ENCODE results near the gene ECHS1.
"Not testable (repeated sequence)": the region's sequence is repeated elsewhere in the genome, so short reads cannot be mapped to it uniquely, and the experiment has no call there.

Gene ECHS1

DNA sequence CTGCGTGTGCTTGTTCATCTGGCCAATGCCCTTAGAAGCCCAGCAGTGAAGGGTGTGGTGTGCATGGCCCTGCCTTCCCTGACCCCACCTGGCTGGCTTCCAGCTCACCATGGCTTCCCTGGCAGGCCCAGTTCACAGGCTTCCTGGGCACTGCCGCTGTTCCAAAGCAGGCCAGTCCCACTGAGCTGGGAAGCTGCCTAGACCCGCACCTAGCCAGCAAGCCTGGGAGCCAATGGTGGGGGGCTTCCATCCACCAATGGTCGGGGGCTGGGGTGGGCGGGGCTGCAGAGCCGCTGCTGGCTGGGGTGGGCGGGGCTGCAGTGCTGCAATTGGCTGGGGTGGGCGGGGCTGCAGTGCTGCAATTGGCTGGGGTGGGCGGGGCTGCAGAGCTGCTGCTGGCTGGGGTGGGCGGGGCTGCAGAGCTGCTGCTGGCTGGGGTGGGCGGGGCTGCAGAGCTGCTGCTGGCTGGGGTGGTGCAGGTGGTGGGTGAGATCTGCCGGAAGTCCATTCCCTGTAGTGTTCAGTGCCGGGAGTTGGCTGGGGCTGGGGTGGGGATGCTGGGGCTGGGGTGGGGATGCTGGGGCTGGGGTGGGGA is 48.9 kb downstream of the ECHS1 start:
- peak; percentile 66 for DNase-seq (ENCODE audit: low read depth)

DNA sequence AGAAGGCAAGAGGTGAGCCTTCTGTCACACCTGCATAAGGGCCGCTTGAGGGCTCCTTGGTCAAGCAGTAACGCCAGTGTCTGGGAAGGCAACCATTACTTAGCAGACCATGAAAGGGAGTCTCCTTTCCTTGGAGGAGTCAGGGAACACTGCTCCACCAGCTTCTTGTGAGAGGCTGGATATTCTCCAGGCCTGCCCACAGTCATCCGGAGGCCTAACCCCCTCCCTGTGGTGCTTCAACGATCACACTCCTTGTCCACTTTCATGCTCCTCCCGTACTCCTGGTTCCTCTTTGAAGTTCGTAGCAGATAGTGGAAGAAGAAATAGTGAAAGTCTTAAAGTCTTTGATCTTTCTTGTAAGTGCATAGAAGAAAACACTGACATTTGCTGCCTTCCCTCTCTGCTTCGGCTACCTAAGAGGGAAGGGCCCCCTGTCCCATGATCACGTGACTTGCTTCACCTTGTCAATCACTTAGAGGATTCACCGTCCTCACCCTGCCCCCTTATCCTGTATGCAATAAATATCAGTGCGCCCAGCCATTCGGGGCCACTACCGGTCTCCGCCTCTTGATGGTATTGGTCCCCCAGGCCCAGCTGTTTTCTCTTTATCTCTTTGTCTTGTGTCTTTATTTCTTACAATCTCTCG is 51.0 kb downstream of the ECHS1 start:
- DNase-seq (ENCODE audit: low read depth): not testable (repeated sequence)

DNA sequence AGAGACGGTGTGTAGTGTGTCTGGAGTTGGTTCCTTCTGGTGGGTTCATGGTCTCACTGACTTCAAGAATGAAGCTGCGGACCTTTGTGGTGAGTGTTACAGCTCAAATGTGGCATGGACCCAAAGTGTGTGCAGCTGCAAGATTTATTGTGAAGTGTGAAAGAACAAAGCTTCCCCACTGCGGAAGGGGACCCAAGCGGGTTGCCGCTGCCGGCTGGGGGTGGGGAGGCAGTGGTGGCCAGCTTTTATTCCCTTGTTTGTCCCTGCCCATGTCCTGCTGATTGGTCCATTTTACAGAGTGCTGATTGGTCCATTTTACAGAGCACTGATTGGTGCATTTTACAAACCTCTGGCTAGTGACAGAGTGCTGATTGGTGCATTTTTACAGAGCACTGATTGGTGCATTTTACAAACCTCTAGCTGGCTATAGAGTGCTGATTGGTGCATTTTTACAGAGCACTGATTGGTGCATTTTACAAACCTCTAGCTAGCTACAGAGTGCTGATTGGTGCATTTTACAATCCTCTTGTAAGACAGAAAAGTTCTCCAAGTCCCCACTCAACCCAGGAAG is 52.2 kb downstream of the ECHS1 start:
- not testable (repeated sequence) for DNase-seq (ENCODE audit: low read depth)

DNA sequence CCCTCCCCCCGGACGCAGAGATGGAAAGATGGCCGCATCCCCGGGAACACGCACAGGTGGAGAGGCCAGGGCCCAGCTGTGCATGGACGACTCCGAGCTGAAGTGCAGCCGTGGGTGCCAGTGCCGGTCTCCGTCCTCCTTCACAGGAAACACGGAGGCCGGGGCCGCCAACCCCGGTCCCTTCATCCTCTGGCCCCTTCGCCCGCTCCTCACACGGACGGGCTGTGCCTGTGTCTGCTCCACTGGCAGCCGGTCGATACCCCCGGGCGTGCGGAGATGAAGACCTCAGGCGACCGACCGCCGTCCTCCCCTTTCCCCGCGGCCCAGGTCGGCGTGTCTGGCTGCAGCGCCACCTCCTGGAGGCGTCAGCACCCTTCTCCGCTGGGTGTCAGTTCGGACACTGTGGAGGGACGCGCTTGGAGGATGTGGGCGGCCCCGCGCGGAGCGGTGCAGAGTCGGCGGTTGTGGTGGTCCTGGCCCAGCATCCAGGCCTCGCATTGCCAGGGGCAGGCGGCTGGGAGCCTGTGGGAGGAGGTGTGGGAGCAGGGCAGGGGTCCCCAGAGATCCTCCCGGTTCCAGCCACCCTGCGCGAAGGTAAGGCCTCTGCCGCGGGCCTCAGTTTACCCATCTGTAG is 54.5 kb downstream of the ECHS1 start:
- peak; percentile 74 for DNase-seq (ENCODE audit: low read depth)

DNA sequence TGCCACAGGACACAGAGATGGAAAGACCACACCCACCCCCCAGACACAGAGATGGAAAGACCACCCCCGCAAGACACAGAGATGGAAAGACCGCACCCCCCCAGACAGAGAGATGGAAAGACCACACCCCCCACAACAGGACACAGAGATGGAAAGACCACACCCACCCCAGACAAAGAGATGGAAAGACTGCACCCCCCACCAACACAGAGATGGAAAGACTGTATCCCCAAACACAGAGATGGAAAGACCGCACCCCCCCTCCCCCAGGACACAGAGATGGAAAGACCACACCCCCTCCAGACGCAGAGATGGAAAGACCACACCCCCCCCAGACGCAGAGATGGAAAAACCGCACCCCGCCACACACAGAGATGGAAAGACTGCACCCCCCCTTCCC is 56.4 kb downstream of the ECHS1 start:
- DNase-seq (ENCODE audit: low read depth): no peak

DNA sequence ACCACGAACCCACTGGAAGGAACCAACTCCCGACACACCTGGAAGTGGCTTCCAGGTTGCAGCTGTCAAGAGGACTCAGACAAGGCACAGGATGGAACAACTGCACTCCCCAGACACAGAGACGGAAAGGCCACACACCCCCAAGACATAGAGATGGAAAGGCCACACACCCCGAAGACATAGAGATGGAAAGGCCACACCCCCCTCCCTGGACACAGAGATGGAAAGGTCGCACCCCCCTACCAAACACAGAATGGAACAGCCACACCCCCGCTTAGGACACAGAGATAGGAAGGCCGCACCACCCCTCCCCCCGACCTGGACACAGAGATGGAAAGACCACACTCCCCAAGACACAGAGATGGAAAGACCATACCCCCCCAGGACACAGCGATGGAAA is 56.9 kb downstream of the ECHS1 start:
- no peak for DNase-seq (ENCODE audit: low read depth)

DNA sequence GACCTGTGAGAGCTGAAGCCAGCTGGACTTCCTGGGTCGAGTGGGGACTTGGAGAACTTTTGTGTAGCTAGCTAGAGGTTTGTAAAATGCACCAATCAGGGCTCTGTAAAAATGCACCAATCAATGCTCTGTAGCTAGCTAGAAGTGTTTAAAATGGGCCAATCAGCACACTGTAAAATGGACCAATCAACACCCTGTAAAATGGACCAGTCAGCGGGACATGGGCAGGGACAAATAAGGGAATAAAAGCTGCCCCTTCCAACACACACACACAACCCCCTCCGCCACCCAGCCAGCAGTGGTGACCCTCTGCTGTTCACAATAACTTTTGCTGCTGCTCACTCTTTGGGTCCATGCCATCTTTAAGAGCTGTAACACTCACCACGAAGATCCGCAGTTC is 57.3 kb downstream of the ECHS1 start:
- no peak for DNase-seq (ENCODE audit: low read depth)

DNA sequence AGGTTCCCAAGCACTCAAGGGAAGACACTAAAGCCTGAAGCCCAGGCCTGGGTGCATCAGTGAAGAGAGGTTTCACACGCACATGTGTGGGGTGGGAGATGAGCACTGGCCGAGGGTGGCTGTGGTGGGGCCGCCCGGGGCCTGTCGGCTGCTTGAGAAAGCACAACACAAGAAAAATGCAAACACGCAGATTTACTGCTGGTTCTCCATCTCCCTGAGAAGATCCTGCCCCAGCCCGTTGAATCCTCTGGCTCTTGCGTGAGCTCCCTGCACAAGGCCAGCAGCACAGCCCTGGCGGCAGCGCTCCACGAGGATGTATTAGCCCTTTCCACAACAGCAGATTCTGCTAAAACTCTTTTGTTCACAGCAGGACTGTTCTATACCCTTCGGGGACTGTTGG is 58.2 kb downstream of the ECHS1 start:
- DNase-seq (ENCODE audit: low read depth): no peak

DNA sequence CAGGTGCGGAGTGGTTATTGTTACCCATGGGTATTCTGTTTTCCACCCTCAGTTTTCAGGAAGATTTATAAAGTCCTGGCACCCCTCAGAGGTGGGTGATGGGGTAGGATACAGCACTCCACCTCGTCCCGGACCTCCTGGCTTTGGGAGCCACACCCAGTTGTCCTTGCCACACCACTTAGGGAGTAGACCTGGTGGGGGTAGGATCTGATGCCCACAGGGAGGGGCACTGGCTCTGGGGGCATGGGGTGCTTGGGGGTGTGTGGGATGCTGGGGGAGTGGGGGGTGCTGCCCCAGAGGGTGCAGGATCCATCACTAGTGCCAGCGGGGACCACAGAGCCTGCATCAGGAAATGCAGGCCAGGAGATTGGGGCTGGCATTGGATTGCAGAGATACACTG is 60.0 kb downstream of the ECHS1 start:
- DNase-seq (ENCODE audit: low read depth): no peak

DNA sequence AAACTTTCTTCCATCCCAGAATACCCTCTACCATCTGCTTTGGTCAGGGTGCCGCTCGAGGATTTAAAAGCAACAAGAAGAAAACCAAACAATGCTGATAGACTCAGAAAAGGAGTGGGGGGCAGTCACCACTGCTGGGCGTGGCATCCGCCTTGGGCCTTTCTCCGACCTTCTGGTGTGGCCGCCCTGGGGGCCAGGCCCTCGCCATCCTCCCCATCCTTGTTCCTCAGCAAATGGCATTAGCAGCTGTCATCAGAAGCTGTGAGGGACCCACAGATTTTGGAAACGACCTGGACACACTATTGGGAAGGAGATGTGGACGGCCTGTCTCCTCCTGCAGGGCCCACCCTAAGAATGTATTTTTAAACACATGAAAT is 60.4 kb downstream of the ECHS1 start:
- no peak for DNase-seq (ENCODE audit: low read depth)
